ENCODE data around the gene PSMD10.

DNA sequence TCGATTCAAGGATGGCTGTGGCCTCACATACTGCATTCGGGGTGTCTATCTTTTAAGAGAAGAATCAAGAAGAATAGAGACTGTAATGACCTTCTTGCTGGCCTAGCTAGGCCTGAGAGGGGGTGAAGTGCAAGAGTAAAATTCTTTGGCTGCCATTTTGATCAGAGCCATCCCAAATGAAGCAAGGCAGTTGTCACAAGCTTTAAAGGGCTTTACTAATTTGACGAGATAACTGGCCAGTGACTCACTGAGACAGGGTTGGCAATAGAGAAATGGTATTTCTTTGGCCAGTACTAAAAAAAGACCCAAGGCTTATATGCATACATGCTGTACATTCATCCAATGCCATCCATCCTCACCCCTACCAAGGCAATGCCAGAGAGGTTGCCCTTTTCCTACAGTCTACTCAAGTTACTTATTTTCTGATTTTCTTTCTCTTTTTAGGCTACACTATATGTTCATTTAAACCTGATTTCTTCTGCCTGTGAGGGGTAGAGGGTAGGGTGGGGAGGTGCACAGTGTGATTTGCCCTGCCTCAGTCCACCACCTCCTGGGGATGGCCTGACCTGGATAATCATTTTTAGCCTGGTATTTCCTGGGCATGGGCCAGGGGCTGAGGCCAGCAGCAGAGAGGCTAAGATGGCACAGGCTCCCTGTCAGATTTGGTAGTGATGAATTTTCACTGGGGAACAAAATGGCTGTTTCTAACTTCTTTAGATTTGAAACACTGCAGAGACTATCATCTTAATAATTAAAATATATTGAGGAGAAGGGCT lies 32.4 kb upstream of the PSMD10 start:
- TF ChIP-seq, protein P1, sequence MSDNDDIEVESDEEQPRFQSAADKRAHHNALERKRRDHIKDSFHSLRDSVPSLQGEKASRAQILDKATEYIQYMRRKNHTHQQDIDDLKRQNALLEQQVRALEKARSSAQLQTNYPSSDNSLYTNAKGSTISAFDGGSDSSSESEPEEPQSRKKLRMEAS (IDR thresholded peaks at IDR 0.05): no peak
- TF ChIP-seq, protein P2, sequence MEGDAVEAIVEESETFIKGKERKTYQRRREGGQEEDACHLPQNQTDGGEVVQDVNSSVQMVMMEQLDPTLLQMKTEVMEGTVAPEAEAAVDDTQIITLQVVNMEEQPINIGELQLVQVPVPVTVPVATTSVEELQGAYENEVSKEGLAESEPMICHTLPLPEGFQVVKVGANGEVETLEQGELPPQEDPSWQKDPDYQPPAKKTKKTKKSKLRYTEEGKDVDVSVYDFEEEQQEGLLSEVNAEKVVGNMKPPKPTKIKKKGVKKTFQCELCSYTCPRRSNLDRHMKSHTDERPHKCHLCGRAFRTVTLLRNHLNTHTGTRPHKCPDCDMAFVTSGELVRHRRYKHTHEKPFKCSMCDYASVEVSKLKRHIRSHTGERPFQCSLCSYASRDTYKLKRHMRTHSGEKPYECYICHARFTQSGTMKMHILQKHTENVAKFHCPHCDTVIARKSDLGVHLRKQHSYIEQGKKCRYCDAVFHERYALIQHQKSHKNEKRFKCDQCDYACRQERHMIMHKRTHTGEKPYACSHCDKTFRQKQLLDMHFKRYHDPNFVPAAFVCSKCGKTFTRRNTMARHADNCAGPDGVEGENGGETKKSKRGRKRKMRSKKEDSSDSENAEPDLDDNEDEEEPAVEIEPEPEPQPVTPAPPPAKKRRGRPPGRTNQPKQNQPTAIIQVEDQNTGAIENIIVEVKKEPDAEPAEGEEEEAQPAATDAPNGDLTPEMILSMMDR (IDR thresholded peaks at IDR 0.05; ENCODE audit: control extremely low read depth in 1 of 3, insufficient read depth in 1 of 3, low read depth in 1 of 3, low read length in 3 of 3): no peak
- TF ChIP-seq ZNF274 (IDR thresholded peaks at IDR 0.05; ENCODE audit: borderline replicate concordance, extremely low read depth, low read length): no peak
- TF ChIP-seq RFX5 (IDR thresholded peaks at IDR 0.05; ENCODE audit: borderline replicate concordance, low read depth, low read length): no peak
- no peak for TF ChIP-seq CREB1 (IDR thresholded peaks at IDR 0.05)
- no peak for TF ChIP-seq SIX5 (IDR thresholded peaks at IDR 0.05; ENCODE audit: low read depth, low read length)
- TF ChIP-seq POLR2A (IDR thresholded peaks at IDR 0.05; ENCODE audit: control extremely low read depth in 1 of 2, low read depth in 2 of 2, low read length in 2 of 2): no peak
- no peak for TF ChIP-seq HDAC2 (IDR thresholded peaks at IDR 0.05; ENCODE audit: borderline replicate concordance in 1 of 2, low read depth in 2 of 2, low read length in 2 of 2)
- no peak for TF ChIP-seq RXRA (IDR thresholded peaks at IDR 0.05; ENCODE audit: insufficient read depth, low read depth, low read length)
